NCI-H2196 treated with DMSO at 0.1 percent for 48 hours (cell line): ENCODE measurements around the gene GRIN3A.
"Not testable (repeated sequence)": the region's sequence is repeated elsewhere in the genome, so short reads cannot be mapped to it uniquely, and the experiment has no call there.

ENCODE experiments used
- DNase-seq: peaks from one replicate; lab custom pipeline; 2025; ENCODE audit not compliant: unreplicated experiment; lab: John Stamatoyannopoulos, UW

The GRIN3A gene

GRCh38 chr9:101635473-101635872 lies 103.0 kb downstream of the GRIN3A start:
- DNase-seq, result no peak

GRCh38 chr9:101634741-101635409 lies 103.6 kb downstream of the GRIN3A start:
- DNase-seq, result no peak

DNA sequence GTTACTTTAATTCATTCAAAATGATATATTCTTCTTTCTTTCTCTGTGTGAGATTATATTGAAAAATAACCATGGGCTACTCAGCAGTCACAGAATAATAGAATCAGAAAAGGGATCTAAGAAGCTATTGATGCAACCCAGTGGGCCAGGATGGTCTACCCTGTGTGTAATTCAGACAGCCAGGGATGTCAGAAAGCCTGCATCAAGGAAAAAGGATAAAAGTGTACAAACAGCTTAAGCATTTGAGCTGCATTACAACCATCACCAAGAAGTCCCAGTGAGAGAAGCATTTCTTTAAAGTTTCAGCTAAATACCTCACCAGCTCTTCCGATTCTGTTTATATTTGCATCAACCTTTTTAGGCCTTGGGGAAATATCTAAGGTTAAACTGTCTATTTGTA lies 105.8 kb downstream of the GRIN3A start:
- no peak for DNase-seq

DNA sequence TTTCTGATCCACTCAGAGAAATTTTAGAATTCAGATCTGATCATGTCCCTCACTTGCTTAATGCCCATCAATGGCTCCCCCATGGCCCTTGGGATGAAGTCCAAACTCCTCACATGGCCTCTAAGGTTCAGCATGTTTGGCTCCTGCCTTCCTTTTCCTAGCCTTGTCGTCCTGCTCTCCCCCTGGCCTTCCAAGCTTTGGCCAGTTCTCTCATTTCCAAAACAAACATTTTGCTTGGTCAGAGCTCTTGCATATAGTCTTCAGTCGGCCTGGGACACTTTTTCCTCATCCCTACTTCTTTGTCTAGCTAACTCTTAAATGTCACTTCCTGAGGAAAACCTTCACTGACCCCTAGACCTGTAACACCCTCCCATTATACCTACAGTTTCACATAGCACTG lies 106.6 kb downstream of the GRIN3A start:
- no peak for DNase-seq

DNA sequence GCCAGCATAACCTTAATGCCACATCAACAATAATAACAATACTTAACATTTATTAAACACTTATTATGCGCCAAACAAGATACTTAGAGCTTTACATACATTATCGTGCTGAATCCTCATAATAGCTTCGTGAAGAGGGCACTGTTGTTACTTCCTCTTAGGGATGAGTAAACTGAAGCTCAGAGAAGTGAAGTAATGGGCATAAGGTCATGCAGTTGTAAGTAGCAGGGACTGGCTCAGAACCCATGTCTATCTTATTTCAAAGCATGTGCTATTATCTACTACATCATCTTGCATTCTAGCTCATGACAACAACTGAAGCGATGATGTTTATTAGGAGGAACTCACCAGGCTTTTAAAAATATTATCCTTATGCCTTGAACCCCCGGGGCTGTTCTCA lies 108.8 kb downstream of the GRIN3A start:
- DNase-seq, result no peak

DNA sequence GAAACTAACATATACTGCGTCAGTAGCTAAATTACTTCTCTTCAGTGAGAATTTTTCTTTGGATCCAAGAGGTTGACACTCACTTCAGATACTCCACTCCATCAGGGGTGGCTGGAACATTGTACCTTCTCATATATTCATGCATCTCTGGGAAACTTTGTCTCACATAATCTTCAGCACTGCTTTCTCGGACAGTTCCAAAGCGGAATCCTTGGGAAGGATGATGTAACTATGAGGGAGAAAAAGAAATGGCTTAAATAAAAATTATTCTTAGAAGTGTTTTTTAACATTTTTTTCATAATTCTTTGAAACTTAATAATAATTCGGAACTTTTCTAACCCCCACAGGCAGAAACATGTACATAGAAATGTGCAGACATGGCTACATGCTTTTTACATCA lies 110.3 kb downstream of the GRIN3A start:
- DNase-seq, result no peak

DNA sequence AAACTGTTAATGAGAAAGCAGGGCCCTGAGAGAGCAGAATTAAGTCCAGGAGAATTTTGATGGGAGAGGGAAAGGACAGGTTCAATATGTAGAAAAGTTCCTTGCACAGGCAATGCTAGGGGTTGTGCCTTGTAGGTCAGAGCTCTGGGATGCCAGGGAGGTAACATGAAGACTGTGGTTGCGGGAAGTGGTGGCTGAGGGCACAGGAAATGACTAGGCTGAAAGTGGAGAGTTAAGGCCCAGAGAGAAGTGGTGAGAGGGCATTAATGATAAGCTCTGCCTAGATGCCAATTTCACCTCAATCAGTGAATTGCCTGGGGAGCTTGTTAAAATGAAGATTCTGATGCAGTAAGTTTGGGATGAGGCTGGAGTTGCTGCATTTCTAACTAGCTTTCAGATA lies 112.2 kb downstream of the GRIN3A start:
- DNase-seq, result no peak

GRCh38 chr9:101625876-101626275 lies 112.6 kb downstream of the GRIN3A start:
- no peak for DNase-seq

DNA sequence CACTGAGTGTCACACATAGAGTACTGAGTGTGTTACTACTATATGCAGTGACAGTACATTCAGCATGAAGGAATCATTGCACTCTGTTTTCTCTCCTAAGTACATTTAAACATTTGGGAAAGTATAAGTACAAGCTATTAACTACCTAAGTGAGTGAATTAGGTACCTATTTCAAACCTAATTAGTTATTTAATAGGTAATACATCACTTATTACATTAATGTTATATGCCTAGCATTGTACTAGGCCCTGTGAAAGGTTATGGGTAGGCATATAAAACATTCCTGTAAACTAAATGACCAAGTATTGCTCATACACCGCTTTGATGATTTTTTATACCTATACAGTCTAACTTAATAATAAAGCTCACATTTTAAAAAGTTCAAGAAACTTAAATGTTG lies 118.0 kb downstream of the GRIN3A start:
- no peak for DNase-seq

GRCh38 chr9:101618698-101619097 lies 119.7 kb downstream of the GRIN3A start:
- no peak for DNase-seq

DNA sequence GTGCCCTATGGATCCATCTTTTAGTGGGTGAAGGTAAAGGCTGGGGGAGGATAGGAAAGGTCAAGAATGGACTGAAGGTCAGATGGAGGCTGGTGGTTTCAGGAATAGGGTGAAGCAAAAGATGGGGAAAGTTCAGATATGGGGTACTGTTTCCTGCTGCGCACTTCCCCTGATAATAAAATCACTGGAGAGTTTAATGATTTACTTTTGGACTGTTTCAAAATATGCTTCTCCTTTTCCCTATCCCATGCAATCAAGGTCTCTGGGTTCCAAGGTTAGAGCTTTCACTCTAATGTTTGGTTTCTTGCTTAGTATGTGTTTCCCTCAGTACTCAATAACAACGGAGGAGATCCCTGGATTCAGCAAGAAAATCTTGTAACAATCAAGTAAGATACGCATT lies 132.9 kb downstream of the GRIN3A start:
- no peak for DNase-seq

GRCh38 chr9:101604296-101604695 lies 134.2 kb downstream of the GRIN3A start:
- DNase-seq, result no peak

DNA sequence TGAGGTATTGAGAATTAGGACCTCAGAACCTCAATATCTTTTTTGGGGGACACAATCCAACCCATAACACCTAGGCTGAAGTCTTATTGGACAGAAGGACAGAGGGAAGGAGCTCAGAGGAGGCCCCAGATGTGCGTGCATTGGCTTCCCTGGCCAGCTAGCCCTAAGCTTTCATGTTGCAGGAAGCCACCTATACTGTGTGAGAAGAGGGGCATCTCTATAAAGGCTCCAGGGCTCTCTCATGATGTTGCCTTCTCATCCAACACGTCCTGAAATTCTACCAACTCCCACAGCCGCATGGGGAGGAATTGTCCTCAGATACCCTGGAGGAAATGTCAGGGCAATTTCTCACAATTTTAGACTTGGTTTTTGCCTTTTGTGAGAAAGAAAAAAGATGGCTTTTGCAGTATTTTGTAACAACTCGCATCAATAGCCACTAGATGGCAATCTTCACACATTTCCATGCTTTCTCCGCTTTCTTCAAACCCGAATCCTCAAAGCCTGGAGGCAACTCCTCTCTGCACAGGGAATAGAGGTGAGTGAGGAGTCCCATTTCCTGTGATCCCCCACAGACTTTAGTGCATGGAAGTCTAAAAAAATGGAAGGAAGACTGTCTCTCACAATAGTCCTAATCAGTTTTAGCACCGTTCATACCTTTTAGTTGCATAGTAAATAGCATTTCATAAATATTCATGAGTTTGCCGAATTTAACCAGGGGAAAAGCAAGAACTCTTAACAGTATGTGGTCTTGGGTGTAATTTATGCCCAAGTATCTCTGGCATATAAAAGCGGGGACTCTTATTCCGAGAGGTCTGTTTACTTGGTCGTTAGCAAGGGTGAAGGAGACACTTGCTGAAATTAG lies 136.3 kb downstream of the GRIN3A start:
- DNase-seq, result peak; percentile 16

DNA sequence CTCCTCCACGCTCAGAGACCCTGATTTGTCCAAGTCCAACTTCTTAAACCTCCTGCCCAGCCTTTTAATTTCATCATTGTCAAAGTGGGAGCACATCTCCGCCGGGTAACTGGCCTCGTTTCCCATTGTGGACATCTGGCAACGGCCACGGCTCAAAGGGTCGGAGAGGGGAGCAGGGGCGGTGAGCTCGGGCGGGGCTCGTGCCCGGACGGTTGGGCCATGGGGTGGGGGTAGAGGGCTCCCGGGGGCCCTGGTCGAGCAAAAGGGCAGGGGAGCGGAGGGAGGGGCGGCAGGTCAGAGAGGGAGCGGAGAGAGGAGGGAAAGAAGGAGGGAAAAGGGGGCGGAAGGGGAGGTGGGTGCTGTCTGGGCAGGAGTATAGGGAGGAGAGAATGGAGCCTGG lies 143.7 kb downstream of the GRIN3A start, which contains the start of gene PPP3R2:
Gene PPP3R2 (minus strand): TSS at position 174 of the 400 bp plus-strand sequence. CDS start 48 bp downstream, at position 126.
- no peak for DNase-seq

DNA sequence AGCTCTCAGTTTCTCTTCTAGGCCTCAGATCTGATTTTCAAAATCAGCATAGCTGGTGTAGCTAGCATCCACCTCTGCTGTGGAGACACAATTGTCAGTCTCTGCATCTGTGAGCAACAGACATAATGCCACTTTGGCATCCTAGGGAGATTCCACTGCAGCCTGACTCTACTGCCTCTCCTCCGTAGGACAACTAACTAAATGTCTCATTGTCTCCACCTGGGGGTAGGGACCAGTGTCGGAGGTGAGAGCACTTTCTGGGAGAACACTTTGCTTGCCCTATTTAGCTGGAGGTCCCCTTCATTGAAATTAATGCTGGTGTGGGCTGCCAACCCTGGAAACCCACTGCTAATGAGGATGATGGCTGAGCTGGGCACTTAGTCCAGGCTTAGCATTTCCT lies 145.1 kb downstream of the GRIN3A start:
- no peak for DNase-seq

GRCh38 chr9:101592788-101593187 lies 145.7 kb downstream of the GRIN3A start:
- DNase-seq, result no peak

- DNase-seq, result no peak
These were observed 146.5 kb downstream of the GRIN3A start for GRCh38 chr9:101591787-101592446.

GRCh38 chr9:101590901-101591300 lies 147.5 kb downstream of the GRIN3A start:
- no peak for DNase-seq

DNA sequence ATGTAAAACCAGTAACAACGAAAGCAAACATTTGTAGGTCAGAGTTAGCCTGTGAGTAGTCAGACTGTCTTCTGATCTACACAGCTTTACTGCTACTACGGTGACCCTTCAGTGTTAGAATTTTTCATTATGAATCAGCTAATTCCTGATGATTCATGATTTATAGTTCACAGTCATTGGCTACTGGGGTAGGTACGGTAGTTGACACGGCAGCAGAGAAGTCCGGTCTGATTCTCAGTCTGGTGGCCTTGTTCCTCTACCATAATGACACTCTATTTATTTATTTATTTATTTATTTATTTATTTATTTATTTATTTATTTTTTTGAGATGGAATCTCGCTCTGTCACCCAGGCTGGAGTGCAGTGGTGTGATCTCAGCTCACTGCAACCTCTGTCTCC lies 148.4 kb downstream of the GRIN3A start:
- not testable (repeated sequence) for DNase-seq

DNA sequence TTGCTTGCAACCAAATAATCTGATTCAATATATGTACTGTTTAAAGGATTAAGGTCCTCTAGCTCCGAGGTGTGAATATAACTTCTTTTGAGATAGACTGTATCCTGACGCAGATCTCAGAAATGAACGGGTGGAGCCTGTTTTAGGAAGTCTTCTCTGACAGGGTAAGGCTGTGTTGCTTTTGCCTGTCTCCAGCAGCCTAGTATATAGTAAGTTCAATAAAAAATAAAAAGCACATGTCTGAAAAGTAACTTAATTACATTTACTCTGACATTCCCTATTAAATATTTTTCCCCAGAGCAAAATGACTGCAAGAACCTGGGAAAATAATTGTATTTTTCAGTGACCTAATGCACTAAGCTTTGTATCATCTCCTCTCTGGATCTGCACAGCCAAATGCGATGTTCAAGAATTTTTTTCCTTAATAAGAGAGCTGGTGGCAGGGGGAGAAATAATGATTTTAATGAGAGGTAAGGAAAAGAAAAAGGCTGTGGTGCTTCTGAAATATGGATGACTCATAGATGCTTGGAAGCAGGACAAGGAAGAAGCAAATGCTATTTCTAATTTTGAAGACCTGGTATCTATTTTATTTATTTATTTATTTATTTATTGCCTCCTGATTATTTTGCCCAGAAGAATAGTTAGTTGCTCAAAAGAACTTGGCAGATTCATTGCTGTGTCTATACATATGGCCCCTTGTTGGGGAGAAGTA lies 151.0 kb downstream of the GRIN3A start:
- no peak for DNase-seq

- no peak for DNase-seq
These were observed 151.8 kb downstream of the GRIN3A start for GRCh38 chr9:101586651-101587050.
